GM21576 (cell line): ENCODE results near the gene R3HDM2.

Source experiments
- ATAC-seq: cut with Tn5 transposase; IDR thresholded peaks from one replicate; pipeline ENCODE4 v1.9.1; 2021; ENCODE audit warnings: mild to moderate bottlenecking, moderate library complexity; ENCODE audit not compliant: unreplicated experiment

R3HDM2 gene

DNA sequence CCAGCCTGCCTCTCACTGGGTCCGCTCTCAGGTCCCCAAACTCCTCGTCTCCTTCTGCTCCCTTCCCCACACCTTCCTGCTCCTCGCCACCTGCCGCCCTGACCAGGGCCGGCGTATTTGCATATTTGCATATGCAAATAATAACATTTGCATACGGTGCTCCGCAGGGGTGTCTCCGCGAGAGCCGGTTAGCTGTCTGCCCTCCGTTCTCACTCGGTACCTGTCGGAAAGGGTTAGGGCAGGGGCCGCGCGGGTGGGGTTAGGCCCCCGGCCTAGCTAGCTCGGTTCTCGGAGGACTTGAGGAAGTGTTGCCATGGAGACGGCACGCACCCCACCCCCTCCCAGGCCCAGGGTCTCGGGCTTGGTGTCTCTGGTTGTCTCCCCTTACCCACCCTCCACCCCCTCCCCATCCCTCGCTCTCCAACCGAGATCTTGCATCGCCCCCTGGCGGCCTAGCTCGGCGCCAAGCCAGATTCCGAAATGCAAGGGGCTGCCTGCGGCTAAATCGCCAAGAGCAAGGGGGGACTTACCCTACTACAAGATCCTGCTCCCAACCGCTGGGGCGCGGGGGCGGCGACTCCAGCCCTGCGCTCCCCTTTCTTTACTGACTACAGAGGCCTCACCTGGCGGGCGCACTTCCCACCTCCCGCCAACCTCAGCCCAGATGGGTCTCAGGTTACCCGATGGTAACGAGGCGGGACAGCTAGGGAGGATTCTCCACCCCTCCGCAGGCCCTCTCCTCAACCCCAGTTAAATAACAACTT is 188.0 kb downstream of the R3HDM2 start:
- ATAC-seq: no peak

DNA sequence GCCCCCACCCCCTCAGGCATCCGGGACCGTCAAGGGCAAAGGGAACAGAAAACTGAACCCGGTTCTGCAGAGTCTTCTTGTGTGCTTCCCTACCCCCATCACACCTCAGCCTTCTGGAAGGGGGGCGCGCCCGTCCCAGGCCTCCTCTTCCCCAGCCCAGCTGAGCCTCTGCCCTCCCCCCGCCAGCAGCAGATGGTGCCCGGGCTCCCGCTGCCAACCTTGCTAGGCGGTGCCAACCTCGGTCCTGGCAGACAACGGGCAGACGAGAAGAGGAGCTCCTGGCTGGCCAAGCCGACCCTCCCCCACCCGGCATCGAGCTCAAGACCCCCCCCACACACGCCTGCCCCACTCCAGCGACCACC is 188.5 kb downstream of the R3HDM2 start:
- ATAC-seq: no peak

DNA sequence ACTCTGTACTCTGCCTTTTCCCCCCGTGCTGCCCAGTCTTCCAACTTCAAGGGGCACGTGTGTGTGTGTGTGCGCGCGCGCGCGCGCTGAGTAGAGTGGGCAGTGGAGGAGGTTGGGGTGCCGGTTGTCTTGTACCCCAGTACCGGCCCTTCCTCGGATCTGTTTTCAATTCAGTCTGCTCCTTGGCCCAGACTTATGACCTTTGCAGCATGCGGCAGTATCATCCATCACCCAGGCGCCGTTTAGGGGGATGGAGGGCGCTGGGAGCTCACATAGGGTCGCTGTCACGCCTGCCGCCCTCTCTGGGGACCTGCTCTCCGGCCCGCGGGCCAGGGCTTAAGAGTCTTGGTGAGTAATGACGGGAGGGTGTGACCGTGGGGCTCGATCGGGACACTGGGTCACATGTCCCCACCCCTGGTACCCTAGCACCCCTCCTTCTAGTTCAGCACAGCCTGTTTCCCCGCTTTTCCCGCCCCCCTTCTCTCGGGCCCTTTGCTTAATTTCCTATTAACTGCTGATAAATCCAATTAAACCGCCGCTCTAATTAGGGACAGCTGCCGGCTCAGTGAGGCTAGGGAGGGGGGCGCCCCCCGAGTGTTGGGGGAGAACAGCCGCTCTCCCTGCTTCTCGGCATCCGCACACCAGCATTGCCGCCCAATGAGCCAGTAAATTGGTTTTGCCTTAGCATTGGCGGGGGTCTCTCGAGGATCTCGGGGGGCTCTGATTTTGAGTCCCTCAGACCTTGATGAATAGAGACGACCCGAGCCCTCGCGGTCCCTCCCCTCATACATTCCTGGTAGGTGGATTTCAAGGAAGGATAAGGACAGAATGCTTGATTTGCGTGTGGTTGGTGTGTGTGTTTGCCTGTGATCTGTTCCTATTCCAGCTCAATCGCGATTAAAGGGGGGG is 189.2 kb downstream of the R3HDM2 start:
- ATAC-seq: no peak

DNA sequence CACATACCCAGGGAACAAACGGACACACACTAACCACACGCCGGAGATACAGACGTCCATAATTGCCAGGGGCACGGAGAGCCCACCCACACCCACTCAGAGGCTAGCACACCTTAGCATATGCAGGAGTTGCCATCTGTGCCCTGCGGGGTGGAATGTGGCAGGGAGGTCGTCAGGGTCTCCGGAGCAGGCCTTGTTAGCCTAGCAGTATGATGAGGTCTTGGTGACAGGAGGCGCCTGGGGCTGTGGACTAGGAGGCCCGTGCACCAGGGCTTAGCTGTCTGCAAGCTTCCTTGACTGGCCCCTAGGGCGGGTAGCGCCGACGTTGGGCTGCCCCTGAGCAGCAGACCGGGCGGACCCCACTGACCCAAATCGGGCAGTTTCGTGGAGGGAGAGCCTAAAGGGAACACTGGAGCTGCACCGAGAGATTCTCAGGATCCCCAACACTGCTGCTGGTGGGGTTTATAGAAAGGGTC is 189.9 kb downstream of the R3HDM2 start:
- ATAC-seq: no peak

DNA sequence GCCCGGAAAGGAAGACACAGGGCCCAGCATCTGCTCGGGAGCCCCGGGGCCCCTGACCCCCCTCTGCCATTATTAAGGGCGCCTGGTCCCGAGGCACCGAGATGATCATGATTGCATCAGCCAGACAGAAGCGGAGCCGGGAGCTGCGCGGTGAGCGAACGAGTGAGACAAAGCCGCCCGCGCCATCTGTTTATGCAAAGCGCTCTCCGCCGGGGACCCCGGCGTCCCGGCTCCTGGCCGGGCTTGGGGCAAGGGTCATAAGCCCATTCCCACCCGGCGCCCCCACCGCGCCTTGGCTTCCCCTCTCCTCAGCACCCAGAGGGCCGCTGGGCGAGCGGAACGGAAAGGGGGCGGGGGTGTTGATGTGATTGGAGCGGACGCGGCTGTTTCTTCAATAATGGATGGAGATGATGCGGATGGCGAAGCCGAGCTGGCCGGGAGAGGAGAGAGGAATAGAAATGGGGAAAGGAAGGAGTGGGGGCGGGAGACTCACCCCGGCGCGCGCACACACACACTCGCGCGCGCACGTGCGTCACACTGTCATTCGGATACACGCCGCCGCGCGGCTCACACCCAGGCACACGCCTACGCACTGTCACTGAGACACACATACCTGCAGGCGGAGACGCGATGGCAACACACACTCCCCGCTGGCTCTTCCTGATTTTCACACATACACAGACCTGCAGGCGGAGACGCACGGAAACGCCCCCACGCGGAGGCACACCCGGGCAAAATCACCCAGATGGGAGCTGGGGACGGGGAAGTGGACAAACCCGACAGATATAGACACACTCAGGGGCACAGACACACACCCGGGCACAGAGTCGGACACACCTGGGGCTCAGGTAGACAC is 190.5 kb downstream of the R3HDM2 start:
- peak; percentile 24 for ATAC-seq

DNA sequence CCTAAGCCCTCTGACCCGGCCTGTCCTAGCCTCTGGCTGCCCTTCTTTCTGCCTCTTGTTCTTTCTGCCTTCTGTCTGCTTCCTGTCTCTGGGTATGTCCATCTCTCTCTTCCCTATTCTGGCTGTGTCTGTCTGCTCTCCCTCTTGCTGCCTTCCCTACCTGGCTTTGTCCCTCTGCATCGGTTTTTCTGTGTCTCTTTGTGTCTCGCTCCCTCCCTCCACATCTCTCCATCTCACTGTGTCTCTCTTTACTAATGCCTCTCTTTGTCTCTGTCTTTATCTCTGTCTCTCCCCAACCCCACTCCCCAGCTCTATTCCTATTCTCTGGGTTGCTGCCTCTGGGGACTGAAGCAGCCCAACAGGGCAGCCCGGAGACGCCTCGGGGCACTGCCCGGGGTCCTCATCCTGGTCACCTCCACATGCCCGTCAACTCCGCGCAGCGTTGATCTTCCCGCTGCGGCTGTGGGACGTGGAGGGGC is 191.2 kb downstream of the R3HDM2 start:
- no peak for ATAC-seq

DNA sequence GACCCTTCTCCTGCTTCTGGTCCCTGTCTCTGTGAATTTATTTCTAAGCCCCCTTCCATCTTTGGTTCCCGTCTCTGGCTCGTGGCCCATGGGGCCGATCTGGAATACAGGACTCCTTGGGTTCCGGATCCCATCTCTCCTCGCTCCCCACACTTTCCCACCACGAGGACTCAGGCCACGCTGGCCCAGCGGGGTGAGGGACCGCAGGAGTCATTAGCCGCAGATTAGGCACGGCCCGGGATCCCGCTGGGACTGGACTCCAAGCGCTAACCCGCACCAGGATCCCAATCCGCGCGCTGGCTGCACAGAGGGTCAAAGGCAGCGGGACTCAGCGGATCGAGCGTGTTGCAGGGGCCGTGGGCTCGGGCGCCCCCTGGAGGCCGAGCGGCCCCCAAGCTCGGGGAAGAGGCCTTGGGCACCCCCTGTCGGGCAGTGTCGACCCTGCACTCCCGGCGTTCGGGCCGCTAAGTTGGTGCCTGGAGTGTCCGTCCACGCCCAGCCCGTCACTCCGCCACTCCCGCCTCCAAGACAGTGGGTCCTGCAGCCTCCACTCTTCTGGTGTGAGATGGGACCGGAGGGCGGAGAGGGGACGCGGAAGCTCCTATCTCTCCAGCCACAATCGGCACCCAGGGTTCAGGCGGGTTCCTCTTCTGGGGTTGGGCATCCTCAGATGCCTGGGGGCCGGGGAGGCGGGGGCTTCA is 191.8 kb downstream of the R3HDM2 start:
- peak; percentile 47 for ATAC-seq

DNA sequence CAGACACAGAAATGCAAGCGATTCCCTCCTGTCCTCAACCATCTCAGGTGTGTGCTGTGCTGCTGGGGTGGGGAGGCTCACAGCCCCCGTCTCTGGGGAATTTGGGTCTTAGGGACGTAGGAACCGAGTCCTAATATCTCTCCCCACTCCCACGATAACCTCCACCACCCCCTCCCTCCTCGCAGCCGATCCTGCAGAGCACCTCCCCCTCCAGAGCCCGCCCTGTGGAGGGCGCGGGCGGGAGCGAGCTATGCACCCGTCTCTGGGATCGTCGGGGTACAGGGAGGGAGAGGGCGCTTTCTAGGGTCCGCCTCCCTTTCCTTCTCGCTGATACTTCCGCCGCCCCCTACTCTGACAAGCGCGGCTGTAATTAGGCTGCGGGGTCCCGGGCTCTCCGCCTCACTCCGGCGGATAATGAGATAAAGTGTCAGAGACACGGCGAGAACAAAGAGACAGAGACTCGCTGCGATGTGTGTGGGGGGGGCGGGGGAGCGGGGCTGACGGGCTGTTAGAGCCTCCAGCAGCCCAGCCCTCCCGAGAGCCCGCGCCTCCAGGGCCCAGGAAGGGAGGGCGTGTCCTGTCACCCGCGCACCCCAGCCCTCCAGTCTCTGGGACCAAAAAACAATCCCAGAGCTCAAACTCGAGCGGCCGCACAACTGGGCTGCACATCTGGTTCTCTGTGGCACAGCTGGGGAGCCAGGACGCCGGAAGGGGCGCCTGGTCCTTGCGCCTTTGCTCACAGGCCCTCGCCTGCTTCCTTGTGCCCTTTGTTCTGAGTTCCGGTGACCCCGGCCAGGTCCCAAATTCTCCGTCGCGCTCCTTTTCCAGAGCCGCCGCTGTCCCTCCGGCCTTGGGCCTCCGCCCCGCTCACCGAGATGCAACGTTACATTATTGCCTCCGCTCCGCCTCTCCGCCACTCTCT is 192.7 kb downstream of the R3HDM2 start:
- ATAC-seq: no peak

DNA sequence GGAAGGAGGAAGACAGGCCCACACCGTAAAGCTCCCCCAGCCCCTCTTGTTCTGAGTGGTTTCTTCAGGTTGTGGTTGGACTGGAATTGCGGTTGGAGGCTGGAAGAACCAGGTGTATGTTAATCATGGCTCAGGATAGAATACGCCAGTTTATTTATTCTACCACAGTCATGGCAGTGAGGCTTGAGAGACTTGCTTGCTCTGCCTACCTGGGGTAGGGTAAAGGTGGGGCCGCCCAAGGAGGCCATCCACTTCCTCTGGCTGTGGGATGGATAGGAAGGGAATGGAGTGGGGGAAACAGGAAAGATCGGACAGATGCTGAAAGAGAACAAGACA is 193.3 kb downstream of the R3HDM2 start:
- ATAC-seq: no peak

DNA sequence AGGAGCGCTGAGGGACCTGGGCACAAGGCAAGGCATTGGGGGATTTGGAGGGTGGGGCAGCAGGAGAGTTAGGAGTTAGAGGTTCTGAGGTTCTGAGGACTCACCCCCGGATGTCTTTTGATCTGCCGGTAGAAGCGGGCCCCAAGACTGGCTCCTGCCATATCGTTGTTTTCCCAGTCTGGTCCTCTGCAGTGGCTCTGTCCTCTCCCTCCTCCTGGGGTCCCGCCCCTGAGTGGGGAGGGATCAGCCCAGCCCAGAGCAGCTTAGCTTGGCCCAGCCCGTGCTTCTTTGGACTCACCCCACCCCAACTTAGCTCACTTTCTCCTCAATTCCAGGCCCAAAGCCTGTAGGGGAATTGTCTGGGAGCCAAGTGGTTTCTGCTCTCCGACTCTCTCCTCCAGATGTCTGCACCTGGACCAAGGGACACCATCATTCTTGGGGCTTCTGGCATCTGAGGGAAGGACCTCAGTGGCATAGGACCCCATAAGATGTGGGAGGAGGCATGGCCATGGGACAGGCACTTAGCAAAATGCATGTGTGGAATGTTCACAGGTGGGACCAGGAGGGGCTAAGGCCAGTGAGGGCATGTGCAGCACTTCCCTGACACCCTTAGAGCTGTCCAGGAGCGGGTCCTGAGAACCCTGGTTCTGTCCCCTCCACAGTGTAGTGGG is 193.8 kb downstream of the R3HDM2 start:
- ATAC-seq: no peak

DNA sequence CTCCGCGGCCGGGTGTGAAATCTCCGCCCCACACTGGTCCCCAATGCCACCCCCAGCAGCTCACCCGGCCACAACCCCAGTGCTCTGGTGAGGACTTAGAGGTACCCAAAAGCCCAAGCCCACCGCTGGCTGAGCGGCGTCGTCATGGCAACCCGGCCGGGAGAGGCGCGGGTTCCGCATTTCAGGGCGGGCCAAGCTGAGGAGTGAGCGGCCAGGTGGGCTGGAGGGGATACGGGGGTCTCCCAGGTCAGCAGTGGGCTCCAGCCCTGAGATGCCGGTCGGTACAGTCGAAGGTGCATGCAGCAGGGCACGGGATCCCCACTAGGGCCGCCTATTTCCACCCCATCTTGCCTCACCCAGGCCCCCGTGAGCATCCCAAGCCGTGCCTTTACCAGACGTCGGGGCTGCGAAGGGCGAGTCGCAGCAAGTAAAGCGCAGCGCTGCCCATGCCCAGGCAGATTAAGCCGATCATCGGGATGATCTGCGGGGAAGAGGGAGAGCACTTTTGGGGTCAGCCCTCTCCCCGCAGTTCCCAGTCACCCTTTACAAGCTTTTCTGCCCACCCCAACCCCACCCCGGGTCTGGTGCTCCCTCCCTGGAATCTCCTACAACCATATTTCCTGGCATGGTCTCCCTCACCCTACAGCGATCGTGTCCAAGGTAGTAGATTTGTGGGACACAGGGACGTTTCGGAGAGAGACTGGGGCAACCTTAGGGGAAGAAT is 194.5 kb downstream of the R3HDM2 start:
- no peak for ATAC-seq

DNA sequence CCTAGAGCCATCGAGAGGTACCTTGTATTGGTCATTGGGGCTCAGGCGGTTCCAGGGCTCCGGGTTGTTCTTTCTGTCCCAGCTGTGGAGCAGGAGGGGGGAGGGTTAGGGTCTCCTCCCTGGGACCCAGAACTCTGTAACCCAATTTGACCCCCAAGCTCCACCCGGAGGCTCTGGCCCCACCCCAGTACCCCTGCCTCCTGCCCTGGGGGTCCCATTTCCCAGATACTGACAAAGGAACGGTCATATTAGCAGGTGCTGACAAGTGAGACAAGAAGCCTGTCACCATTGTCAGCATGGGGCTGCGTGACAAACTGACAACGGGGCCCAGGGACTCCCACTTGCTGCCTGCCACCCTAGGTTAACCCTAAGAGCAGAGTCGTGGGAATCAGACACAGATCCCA is 195.1 kb downstream of the R3HDM2 start:
- no peak for ATAC-seq

DNA sequence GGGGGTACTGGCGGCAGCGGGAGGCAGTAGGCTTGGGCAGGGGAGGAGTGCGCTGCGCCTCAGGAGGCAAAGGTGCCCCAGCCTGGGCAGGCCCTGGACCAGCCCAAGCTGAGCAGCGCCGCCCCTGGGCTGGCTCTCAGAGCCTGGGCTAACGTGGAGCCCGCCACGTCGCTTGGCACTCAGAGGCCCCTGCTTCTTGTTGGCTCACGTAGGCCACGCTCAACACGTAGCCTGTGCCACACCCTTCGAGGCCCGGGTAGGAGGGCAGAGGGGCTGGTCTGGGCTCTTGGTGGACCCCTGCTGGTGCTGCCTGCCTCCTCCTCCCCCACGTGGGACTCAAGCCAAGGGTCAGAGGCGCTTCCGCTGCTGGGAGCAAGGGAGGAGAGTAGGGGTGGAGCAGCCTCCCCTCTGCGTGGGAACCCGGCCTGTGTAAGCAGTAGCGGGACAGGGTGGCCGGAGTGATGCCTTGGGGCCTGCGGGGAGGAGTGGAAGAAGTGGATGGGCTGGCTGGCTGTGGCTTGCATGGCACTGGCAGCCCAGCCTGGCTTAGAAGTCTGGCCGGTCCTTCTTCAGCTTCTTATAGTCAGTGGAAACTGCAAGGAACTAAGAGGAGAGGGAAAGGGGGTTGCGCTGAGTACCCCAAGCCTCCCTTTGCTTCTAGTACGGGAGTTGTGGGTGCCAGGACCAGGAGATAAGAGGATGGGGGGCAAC is 195.7 kb downstream of the R3HDM2 start:
- ATAC-seq: no peak

DNA sequence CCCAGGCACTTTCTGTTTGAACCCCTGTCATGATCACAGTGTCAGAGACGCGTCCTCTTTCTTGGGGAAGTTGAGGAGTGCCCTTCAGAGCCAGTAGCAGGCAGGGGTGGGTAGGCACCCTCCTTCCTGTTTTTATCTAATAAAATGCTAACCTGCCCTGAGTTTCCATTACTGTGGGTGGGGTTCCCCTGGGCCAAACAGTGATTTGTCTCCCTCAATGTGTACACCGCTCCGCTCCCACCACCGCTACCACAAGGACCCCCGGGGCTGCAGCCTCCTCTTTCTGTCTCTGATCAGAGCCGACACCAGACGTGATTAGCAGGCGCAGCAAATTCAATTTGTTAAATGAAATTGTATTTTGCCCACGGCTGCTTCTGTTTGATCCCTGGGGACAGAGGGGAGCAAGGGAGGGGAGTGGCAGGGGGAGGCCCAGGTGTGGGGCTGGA is 196.2 kb downstream of the R3HDM2 start:
- ATAC-seq: no peak

DNA sequence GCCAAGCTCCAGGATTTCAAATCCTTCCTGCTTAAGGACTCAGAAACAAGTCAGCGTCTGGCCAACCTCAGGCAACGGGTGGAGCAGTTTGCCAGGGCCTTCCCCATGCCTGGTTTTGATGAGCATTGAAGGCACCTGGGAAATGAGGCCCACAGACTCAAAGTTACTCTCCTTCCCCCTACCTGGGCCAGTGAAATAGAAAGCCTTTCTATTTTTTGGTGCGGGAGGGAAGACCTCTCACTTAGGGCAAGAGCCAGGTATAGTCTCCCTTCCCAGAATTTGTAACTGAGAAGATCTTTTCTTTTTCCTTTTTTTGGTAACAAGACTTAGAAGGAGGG is 196.6 kb downstream of the R3HDM2 start:
- no peak for ATAC-seq

DNA sequence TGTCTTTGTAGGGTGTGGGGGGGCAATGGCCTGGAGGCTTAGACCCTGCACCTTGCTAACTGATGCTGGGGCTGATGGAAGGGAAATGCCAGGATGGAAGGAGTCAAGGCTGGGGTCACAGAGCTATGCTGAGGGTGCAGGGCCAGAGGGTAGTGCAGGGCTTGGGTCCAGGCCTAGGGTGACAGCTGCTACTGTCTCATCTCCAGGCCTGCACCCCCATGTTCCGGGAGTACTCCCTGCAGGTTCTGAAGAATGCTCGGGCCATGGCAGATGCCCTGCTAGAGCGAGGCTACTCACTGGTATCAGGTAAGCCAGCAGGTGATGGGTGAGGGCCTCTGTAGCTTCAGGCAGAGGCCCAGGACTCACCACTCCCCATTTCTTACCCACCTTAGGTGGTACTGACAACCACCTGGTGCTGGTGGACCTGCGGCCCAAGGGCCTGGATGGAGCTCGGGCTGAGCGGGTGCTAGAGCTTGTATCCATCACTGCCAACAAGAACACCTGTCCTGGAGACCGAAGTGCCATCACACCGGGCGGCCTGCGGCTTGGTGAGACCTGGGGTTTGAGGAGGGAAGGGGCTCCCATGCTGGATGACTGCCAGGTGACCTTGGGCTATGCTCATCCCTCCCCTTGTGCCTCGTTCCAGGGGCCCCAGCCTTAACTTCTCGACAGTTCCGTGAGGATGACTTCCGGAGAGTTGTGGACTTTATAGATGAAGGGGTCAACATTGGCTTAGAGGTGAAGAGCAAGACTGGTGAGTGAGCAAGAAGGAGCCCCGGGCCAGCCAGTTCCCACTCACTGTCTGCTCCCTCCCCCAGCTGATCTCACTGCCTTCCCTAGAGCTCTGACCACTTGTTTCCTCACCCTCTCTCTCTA is 197.2 kb downstream of the R3HDM2 start:
- no peak for ATAC-seq
